HG02642 (cell line): Measurements from ENCODE around the gene NSD1.

Source experiments
- ATAC-seq: cut with Tn5 transposase; IDR thresholded peaks from one replicate; pipeline ENCODE4 v1.9.1; 2021; ENCODE audit warnings: mild to moderate bottlenecking; ENCODE audit not compliant: unreplicated experiment, poor library complexity

NSD1 gene

DNA sequence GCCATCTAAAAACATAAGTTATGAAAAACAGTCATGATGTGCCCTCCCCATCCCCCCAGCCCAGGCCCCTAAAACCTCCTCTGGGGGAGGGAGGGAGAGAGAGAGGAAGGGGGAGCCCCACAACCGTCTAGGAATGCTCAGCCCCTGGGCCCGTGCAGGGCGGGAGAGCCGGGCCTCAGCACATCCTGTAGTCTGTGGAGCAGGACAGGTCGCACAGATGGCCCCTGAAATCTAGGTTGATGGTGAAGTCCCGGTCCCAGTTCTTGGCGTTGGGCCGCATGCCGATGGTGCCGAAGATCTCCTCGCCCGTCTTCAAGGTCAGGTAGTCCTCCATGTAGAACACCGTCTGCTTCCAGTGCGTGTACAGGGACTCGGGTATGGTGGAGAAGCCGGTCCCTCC is 131.8 kb downstream of the NSD1 start:
- no peak for ATAC-seq

DNA sequence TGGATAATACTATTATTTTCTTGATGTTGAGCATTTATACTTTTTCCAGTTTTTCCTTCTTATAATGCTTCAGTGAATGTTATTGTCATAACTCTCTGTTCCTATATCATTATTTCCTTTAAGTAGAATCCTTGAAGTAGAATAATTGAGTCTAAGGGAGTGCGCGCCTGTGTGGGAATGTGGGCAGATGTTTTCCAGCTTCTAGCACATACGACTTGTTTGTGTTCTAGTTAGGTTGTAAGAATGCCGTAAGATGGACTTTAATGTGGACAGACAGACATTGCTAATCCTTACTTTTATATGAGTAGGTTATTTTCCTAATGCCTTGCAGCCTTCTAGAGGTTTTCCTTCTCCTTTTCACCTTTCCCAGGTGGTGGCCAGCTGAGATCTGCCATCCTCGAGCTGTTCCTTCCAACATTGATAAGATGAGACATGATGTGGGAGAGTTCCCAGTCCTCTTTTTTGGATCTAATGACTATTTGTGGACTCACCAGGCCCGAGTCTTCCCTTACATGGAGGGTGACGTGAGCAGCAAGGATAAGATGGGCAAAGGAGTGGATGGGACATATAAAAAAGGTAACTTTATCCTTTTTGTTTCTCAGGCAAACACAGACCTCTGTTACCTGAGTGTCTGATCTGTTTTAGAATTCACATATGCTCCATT is 135.8 kb downstream of the NSD1 start:
- ATAC-seq, result no peak

DNA sequence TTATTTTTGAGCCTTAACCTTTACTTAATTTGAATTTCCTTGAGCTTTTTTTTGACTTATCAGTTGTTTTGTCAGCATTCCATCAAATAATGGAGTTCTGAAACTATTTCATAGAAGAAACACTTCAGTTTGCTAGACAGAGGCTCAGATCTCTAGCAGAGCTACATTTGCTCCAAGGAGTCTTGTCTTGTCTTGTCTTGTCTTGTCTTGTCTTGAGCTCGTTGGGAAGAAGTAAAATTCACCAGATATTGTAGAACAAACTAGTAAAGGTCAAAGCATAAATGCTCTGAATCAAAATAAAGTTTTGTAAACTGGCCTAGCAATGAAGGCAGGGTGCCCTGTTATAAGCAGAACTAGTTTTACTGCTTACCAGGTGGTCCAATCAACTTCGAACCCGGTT is 136.4 kb downstream of the NSD1 start:
- ATAC-seq, result no peak

GRCh38 chr5:177270653-177271052 is 137.1 kb downstream of the NSD1 start:
- no peak for ATAC-seq

GRCh38 chr5:177271113-177271512 is 137.5 kb downstream of the NSD1 start:
- ATAC-seq, result no peak

GRCh38 chr5:177275883-177276282 is 142.3 kb downstream of the NSD1 start:
- ATAC-seq, result no peak

GRCh38 chr5:177276886-177277285 is 143.3 kb downstream of the NSD1 start:
- ATAC-seq, result no peak

DNA sequence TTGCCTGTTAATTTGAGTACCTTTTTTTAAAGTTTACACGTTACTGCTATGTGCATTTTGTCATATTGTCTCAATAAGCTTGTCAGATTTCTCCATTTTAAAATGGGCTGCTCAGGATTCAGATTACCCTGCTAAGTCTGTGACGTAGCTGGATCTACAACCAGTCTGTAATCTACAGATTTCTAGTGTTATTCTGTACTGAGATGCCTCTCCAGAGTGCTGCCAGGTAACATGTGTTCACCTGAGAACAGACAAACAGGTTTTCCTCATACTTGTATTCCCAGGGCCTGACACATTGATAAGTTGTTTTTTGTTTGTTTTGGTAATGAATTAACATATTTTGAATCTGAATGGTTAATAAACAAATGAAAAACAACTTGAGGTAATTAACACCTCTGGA is 154.6 kb downstream of the NSD1 start:
- no peak for ATAC-seq

GRCh38 chr5:177290816-177291596 is 157.4 kb downstream of the NSD1 start:
- ATAC-seq, result no peak

DNA sequence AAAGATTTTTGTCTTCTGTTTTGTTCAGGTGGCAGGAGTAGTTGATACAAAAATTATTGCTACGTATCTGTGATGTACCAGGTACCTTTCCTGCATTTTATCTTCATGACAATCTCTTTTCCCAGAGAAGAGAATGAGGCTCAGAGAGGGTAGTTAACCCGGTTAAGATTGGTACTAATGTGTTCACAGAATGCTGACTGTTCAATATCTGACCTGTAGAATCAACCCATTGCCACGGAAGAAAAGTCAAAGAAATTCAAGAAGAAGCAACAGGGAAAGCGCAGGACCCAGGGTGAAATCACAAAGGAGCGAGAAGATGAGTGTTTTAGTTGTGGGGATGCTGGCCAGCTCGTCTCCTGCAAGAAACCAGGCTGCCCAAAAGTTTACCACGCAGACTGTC is 158.2 kb downstream of the NSD1 start:
- ATAC-seq, result no peak

GRCh38 chr5:177293819-177294581 is 160.4 kb downstream of the NSD1 start:
- no peak for ATAC-seq

- ATAC-seq, result no peak
These were observed 161.1 kb downstream of the NSD1 start for GRCh38 chr5:177294632-177295031.

GRCh38 chr5:177295924-177296323 is 162.4 kb downstream of the NSD1 start:
- ATAC-seq, result no peak

DNA sequence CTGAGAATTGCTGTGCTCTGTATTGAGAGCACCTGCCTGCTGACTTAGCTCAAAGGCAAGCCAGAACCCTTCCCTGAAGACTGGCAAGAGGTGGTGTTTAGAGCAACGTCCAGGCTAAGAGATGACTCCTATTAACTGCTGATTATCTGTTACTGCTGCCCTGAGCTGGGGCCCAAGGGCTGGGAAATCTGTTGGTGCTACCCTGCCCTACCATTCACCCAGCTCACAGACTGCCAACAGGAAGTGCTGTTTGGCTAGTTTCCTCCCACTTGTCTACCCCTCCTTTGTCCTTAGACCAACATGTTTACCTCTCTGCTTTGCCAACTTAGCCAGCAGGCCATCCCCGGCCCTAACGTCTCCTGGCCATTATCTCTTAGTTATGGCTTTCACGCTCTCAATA is 163.0 kb downstream of the NSD1 start:
- ATAC-seq, result no peak

GRCh38 chr5:177297922-177298321 is 164.3 kb downstream of the NSD1 start:
- no peak for ATAC-seq

- ATAC-seq, result no peak
These were observed 166.1 kb downstream of the NSD1 start for GRCh38 chr5:177299697-177300096.

DNA sequence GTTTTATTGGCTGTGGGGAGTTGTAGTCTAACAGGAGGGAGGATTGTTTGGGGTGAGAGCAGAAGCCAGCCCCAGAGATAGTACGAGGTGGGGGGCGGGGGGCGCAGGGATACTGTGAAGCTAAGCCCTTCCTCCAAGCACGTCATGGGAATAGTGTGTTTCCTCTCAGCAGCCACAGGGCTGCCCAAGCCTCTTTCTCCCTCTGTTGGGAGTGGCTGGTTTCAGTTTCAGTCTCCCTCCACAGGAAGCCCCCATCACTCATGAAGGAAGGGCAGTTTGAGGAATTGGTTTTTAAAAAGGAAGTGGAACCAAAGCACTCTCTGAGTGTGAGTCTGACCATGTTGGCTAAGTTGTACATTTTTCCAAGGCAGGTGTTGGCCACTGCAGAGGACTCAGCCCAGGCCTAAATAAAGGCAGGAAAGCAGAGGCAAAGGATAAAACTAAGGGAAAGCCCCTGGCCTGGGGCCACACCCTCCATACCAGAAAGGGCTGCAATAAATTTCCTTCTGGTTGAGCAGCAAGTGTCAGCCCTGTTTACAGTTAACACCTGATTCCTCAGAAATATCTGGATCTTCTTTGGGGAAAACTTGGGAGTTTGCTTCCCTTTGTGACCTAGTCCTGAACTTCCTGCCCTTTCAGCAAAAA is 166.8 kb downstream of the NSD1 start:
- no peak for ATAC-seq

DNA sequence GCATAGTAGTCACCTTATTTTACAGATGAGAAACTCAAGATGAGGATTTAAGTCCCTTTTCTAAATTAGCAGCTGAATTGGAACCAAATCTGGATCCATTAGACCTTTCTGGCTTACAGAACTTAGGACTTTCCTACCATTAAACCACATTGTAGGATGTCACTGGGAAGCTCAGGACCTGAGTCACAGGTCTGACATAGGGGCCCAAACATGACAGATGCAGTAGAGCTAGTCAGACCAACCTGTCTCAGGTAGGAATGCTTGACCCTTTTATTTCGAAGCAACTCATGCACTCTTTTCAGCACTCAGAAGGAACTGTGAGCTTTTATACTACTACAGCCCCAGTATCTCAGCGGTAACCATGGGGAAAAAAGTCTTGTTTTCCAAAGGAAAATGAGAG is 167.4 kb downstream of the NSD1 start:
- ATAC-seq, result no peak

DNA sequence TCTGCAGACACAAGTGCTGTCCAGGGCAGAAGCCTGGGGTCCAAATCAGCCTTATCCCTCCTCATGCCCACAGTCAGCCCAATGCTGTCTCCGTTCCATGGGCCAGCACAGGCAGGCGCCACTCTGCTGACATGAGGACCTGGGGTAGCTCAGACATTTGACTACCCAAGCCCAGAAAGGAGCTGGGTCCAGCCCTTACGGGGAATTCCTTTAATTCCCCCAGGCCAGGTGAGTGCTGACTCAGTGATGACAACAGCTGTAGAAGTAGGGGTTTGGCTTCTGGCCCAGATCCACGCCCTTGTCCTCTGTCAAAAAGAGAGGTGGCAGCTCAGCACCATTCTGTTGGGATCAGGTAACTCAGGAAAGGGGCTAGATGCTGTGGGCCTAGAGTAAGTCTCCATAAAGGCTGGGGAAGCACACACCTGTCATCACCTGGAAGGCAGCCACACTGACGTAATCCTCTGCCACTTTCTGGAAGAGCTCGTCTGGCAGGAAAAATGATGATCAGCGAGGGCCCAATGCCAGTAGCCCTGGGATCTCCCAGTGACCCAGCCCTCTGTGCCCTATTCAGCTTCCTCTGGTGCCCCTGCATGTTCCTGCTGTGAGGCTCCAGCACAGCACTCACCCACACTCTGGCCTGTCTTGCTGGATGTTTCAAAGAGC is 168.1 kb downstream of the NSD1 start:
- no peak for ATAC-seq

GRCh38 chr5:177302354-177303110 is 169.0 kb downstream of the NSD1 start:
- no peak for ATAC-seq
